Measurements from ENCODE around the gene ACO2. TPM values are rescaled to one million over a fixed set of nuclear protein-coding genes. Genes with fewer than 3 reads are reported as not detected.

ACO2 gene
- total RNA-seq, 2 experiments from 2014 or later: 61.5 to 107 TPM

DNA sequence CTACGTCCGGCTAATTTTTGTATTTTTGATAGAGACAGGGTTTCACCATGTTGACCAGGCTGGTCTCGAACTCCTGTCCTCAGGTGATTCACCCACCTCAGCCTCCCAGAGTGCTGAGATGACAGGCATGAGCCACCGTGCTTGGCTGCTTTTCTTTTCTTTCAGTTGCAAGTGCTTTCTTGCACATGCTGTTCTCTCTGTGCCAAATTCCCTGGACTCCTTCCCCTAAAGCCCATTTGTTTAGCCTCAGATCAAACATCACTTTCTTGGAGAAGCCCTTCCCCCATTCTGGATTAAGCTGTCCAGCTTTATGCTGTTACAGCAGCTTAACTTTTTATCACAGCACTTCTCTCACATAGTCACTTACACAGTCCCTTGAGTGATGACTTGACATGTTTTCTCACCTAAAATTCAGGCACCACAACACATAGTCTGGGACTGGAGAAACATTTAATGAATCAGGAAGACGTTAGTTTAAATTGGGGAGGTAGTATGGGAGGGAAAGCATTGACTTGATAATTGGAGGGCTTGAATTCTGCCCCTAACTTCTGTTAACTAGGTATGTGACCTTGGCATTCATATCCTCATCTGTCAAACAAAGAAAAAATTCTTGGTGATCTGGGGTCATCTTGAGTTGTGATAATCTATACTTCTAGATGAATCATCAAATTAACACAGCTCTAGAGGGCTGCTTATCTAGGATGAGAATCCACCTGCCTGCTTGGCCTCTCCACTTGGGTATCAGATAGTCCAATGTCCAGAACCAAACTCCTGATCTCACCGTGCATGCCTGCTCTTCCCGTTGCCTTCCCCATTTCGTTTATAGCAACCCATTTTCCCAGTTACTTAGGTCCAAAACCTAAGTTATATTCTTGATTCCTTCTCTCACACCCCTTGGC lies 18.4 kb downstream of the ACO2 start:
- ChIA-PET POLR2A (no interaction called here), CTCF (ENCODE audit: unreplicated experiment) (no interaction called here)
- TF ChIP-seq, protein P1, sequence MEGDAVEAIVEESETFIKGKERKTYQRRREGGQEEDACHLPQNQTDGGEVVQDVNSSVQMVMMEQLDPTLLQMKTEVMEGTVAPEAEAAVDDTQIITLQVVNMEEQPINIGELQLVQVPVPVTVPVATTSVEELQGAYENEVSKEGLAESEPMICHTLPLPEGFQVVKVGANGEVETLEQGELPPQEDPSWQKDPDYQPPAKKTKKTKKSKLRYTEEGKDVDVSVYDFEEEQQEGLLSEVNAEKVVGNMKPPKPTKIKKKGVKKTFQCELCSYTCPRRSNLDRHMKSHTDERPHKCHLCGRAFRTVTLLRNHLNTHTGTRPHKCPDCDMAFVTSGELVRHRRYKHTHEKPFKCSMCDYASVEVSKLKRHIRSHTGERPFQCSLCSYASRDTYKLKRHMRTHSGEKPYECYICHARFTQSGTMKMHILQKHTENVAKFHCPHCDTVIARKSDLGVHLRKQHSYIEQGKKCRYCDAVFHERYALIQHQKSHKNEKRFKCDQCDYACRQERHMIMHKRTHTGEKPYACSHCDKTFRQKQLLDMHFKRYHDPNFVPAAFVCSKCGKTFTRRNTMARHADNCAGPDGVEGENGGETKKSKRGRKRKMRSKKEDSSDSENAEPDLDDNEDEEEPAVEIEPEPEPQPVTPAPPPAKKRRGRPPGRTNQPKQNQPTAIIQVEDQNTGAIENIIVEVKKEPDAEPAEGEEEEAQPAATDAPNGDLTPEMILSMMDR (conservative IDR thresholded peaks at IDR 0.05; ENCODE audit: low read length): no peak
- no peak for TF ChIP-seq EZH2phosphoT487 (IDR thresholded peaks at IDR 0.05; ENCODE audit: borderline replicate concordance, low read depth, low read length)
- Histone ChIP-seq H3K9me3 (ENCODE audit: low read length) (no peaks in the 10 kb centered on the region), H3K4me3 (ENCODE audit: low read depth, low read length, poor library complexity, severe bottlenecking) (no peak overlapping the region), H4K20me1 (ENCODE audit: insufficient read depth, low read length) (peaks cover 28% of the 10 kb centered on the region), H3K27ac (ENCODE audit: low read depth, low read length, poor library complexity, severe bottlenecking) (no peak overlapping the region), H3K9me2 (ENCODE audit: insufficient read depth, low read length) (no peaks in the 10 kb centered on the region), H3K36me3 (ENCODE audit: insufficient read depth, low read length) (peaks cover 63% of the 10 kb centered on the region), H3K79me2 (ENCODE audit: insufficient read depth, low read depth, low read length) (peaks cover 95% of the 10 kb centered on the region), H3K4me1 (ENCODE audit: insufficient read depth, low read length, poor library complexity, severe bottlenecking) (peaks cover 4% of the 10 kb centered on the region), H3K4me2 (ENCODE audit: low read length) (no peak overlapping the region), H2AFZ (ENCODE audit: low read length) (no peak overlapping the region)
- DNase-seq (ENCODE audit: low spot score): no peak
- no TSS peak for BruUV-seq (replicated peaks)
- intact Hi-C loops (cut with micrococcal nuclease; ENCODE audit: unreplicated experiment): no loop called here

DNA sequence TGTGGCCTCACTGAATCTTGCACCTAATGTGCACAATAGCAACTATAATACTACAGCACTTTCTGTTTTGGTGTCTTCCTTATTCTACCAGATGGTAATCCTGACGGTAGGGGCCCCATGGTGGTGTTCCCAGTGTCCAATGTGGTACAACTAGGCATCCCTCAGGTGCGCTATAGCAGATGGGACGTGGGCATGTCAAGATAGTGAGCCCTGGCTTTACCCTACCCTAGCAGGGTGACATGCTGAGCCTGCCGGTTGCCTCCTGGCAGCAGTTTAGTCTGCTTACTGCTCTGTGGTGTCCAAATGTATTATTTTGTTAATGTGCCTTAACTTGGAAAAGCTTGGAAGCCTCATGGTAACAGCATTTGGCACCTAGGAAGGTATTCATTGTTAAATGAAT lies 19.2 kb downstream of the ACO2 start:
- no TSS peak for BruUV-seq (replicated peaks)
- Histone ChIP-seq H2AFZ (ENCODE audit: low read length) (no peak overlapping the region), H3K9me2 (ENCODE audit: insufficient read depth, low read length) (no peaks in the 10 kb centered on the region), H3K4me1 (ENCODE audit: insufficient read depth, low read length, poor library complexity, severe bottlenecking) (no peaks in the 10 kb centered on the region), H3K9me3 (ENCODE audit: low read length) (no peaks in the 10 kb centered on the region), H3K4me2 (ENCODE audit: low read length) (no peak overlapping the region), H3K36me3 (ENCODE audit: insufficient read depth, low read length) (peaks cover 59% of the 10 kb centered on the region), H3K79me2 (ENCODE audit: insufficient read depth, low read depth, low read length) (peaks cover 93% of the 10 kb centered on the region), H3K4me3 (ENCODE audit: low read depth, low read length, poor library complexity, severe bottlenecking) (no peak overlapping the region), H3K27ac (ENCODE audit: low read depth, low read length, poor library complexity, severe bottlenecking) (no peak overlapping the region), H4K20me1 (ENCODE audit: insufficient read depth, low read length) (peaks cover 21% of the 10 kb centered on the region)
- DNase-seq (ENCODE audit: low spot score): no peak
- intact Hi-C loops (cut with micrococcal nuclease; ENCODE audit: unreplicated experiment): no loop called here
- ChIA-PET CTCF (ENCODE audit: unreplicated experiment) (no interaction called here), POLR2A (interaction anchor here (1.3 kb wide), 1 partner anchor 9 kb away, joined by 5 read pairs; no protein-coding TSS in a partner anchor)
- TF ChIP-seq, protein P1 (conservative IDR thresholded peaks at IDR 0.05; ENCODE audit: low read length): no peak
- TF ChIP-seq EZH2phosphoT487 (IDR thresholded peaks at IDR 0.05; ENCODE audit: borderline replicate concordance, low read depth, low read length): no peak

All from OCI-LY7 (cell line).